HepG2 (cell line): ENCODE results near the gene SDK1. TPM values are rescaled to one million over a fixed set of nuclear protein-coding genes. Genes with fewer than 3 reads are reported as not detected.

Source experiments
- ASH2L ChIP-seq: fragments of 300-600, 200-600 bp; sonication (generic); IDR thresholded peaks from 2 replicates; pipeline ENCODE4 v1.7.0; 2017; ENCODE audit warnings: low read depth, mild to moderate bottlenecking, moderate library complexity, mixed read lengths, low read length; ENCODE audit not compliant: insufficient read length
- ATF7-NPFF ChIP-seq: sonication (generic); formaldehyde crosslinking; IDR thresholded peaks from 2 replicates; pipeline ENCODE4 v1.8.1; 2023; ENCODE audit warnings: mild to moderate bottlenecking, low read depth, missing genetic modification reagents, moderate library complexity
- ATM ChIP-seq: fragments of 450-650 bp; IDR thresholded peaks from 2 replicates; pipeline ENCODE4 v1.7.1; 2017; ENCODE audit warnings: mild to moderate bottlenecking, borderline replicate concordance
- E2F1 ChIP-seq: sonication (generic); formaldehyde crosslinking; IDR thresholded peaks from 2 replicates; pipeline ENCODE4 v1.5.0; 2020; ENCODE audit warnings: missing genetic modification reagents
- GPBP1L1 ChIP-seq: sonication (generic); formaldehyde crosslinking; IDR thresholded peaks from 2 replicates; pipeline ENCODE4 v1.5.0; 2020; ENCODE audit warnings: mild to moderate bottlenecking, missing genetic modification reagents
- MLXIP ChIP-seq: sonication (generic); formaldehyde crosslinking; IDR thresholded peaks from 2 replicates; pipeline ENCODE4 v1.9.0; 2021; ENCODE audit warnings: missing genetic modification reagents, borderline replicate concordance
- MTERF4 ChIP-seq: sonication (generic); formaldehyde crosslinking; IDR thresholded peaks from 2 replicates; pipeline ENCODE4 v1.8.0; 2023; ENCODE audit warnings: mild to moderate bottlenecking, missing genetic modification reagents
- MXD3 ChIP-seq: IDR thresholded peaks from 2 replicates; pipeline ENCODE4 v1.6.1; 2016; ENCODE audit warnings: mild to moderate bottlenecking, missing biosample characterization, missing genetic modification reagents
- NBN ChIP-seq: fragments of 450-650 bp; conservative IDR thresholded peaks from 2 replicates; pipeline ENCODE4 v1.6.1; 2017
- NFIC ChIP-seq: IDR thresholded peaks from 2 replicates; pipeline ENCODE4 v1.6.1; 2012; ENCODE audit warnings: mild to moderate bottlenecking, low read length, inconsistent platforms
- RARA ChIP-seq: IDR thresholded peaks from 2 replicates; pipeline ENCODE4 v1.6.1; 2016; ENCODE audit warnings: missing genetic modification reagents, missing compliant biosample characterization
- RBFOX2 ChIP-seq: fragments of 200-400 bp; formaldehyde crosslinking; IDR thresholded peaks from 2 replicates; pipeline ENCODE4 v1.6.1; 2017; ENCODE audit warnings: low read depth, mild to moderate bottlenecking, low read length
- TARDBP ChIP-seq: sonication (generic); formaldehyde crosslinking; IDR thresholded peaks from 2 replicates; pipeline ENCODE4 v1.8.0; 2022; ENCODE audit warnings: mild to moderate bottlenecking, missing genetic modification reagents
- ZNF264 ChIP-seq: sonication (generic); formaldehyde crosslinking; IDR thresholded peaks from 2 replicates; pipeline ENCODE4 v1.4.0; 2020; ENCODE audit warnings: missing genetic modification reagents
- ZNF280B ChIP-seq: sonication (generic); formaldehyde crosslinking; IDR thresholded peaks from 2 replicates; pipeline ENCODE4 v1.5.0; 2020; ENCODE audit warnings: missing genetic modification reagents, mild to moderate bottlenecking, borderline replicate concordance
- ZNF414 ChIP-seq: sonication (generic); formaldehyde crosslinking; IDR thresholded peaks from 2 replicates; pipeline ENCODE4 v1.5.0; 2020; ENCODE audit warnings: missing genetic modification reagents
- ZNF740 ChIP-seq: sonication (generic); formaldehyde crosslinking; IDR thresholded peaks from 2 replicates; pipeline ENCODE4 v1.4.0; 2020; ENCODE audit warnings: missing genetic modification reagents
- polyA plus RNA-seq, 8 experiments: library from polyadenylated mRNA; depleted of rRNA in 3 of 8; stranded (reverse) in 7 of 8; unstranded in 1 of 8; fragments of >200 nt; fragmentation: Illumina TruSeq in 4 of 8; extraction: Trizol in 4 of 8; gene quantifications; 2 replicates each; pipeline versions ENCODE4 v1.2.1 to v1.2.3, GENCODE V29; 2011 to 2016; ENCODE audit warnings: low read depth in 4 of 8, missing spikeins in 1 of 8, mixed read lengths in 1 of 8; ENCODE audit not compliant: insufficient read depth in 1 of 8
- total RNA-seq, 5 experiments: library from RNA; depleted of rRNA; stranded (reverse); fragments of >200 nt; fragmentation: Illumina TruSeq; extraction: Trizol; gene quantifications; 2 replicates each; pipeline ENCODE4 v1.2.3, GENCODE V29; 2016; ENCODE audit warnings: low read depth in 1 of 5

The SDK1 gene
- total and polyA plus RNA-seq, 2 of the 13 experiments (the other 11 are each of a cell fraction or from before 2014, with no cell fraction given): 0.35 to 2.4 TPM

- TF ChIP-seq ZNF740 (no peak), ASH2L (peak; percentile 50), NBN (no peak), RBFOX2 (no peak), RARA (CRISPR knock-in tag) (peak; percentile 40; the same call in 1 of the 2 replicates), GPBP1L1 (CRISPR knock-in tag) (no peak), ZNF414 (no peak), ATM (no peak), ZNF264 (CRISPR knock-in tag) (no peak), TARDBP (CRISPR knock-in tag) (no peak), NFIC (no peak), MTERF4 (CRISPR knock-in tag) (no peak), MLXIP (CRISPR knock-in tag) (no peak), MXD3 (no peak), ZNF280B (CRISPR knock-in tag) (no peak), E2F1 (no peak), ATF7-NPFF (CRISPR knock-in tag) (no peak)
Measured at GRCh38 chr7:3914051-3914775, 613.2 kb downstream of the SDK1 start (continued).
